HG02981 (cell line): Measurements from ENCODE around the gene LRP4.
A peak's percentile ranks its signal among the peaks of the same experiment; 100 is the strongest.

ENCODE experiments used
- ATAC-seq: cut with Tn5 transposase; IDR thresholded peaks from one replicate; pipeline ENCODE4 v1.9.1; 2021; ENCODE audit warnings: mild to moderate bottlenecking, moderate library complexity; ENCODE audit not compliant: unreplicated experiment

The LRP4 gene

DNA sequence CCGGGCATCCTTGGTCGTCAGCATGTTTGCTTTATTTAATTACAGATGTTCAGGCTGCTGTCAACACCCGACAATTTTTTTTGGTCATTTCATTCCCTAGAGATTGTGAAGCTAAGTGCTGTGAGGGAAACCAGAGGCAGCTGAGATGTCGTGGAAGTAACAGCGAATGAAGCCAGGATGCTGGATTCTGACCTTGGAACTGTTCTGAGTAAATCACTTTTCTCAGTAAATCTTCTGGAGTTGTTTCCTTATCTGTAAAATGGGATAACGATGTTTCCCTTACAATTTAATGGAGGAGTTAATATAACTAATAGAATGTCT is 71.9 kb downstream of the LRP4 start:
- peak; percentile 2 for ATAC-seq

DNA sequence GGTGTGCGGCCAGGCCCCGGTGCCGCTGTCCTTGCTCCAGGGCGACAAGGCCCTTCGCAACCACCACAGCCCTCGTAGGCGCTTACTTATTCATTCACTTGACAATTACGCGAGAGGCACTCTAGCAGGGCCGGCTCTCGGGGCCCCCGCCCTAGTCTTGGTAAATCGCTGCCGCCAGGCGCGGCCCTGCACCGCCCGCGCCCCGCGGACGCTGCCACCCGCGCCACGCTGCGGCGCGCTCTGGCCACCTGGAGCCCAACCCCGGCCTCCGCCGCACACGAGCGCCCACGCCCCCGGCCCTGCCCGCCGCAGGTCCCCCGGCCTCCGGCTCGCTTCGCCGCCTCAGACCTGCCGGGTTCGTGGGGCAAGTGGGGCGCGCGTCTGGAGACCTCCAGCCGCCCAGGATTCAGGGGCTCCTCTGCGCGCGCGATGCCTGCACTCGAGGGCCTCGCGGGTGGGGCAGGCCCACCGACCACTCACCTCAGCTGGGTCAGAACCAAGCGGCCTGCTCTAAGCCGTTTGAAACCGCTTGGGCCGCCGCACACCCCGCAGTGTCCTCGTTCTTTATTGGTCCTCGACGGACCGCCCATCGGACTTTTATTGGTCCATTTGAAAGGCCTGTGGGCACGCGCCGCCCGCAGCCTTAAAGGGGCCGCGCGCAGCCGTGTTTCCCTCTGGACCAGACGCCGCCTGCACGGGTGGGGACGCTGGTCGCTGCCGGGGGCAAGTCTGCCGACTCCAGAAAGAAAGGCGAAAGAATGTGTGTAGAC is 72.4 kb downstream of the LRP4 start, which contains the start of gene CKAP5:
CKAP5 (minus strand) TSS at position 541 of the 770 bp plus-strand sequence. CDS start 25,049 bp downstream, outside the sequence.
- ATAC-seq: peak; percentile 92

DNA sequence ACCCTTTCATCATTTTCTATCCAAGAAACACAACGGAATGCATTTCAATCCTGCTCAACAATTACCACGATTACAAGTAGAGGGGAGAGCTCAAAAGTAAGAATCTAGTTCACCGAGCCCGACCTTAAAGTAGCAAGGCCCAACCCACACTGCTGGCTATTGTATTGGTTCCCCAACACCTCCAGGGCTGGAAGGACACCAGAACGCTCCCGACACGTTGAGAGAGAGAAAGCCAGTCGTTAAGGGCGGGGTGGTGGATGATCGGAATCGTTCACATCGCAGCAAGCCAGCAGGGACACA is 73.0 kb downstream of the LRP4 start:
- no peak for ATAC-seq

DNA sequence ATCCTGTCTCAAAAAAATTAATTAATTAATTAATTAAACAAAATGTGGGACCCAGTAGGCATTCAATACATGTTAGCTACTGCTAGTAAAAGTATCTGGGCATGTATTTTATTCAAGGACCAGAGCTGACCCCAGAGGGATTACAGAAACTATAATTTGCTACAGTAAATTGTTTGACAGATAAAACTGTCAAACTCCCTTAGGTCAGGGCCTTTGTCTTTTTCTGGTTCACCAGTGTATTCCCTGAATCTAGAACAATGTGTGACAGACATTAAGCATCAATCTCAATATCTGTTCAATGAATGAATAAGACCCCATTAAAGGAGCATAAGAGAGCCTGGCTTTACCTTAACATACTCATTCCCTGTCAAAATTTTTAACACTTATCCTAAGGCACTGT is 78.2 kb downstream of the LRP4 start:
- ATAC-seq: no peak

DNA sequence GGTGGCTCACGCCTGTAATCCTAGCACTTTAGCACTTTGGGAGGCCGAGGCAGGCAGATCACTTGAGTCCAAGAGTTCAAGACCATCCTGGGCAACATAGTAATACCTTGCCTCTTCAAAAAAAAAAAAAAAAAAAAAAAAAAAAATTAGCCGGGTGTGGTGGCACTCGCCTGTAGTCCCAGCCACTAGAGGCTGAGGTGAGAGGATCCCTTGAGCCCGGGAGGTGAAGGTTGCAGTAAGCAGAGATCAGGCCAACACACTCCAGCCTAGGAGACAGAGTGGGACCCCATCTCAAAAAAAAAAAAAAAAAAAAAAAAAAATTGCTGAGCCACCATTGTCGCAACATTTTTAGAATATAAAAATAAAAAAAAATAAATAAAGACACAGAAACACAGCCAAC is 79.8 kb downstream of the LRP4 start:
- no peak for ATAC-seq

DNA sequence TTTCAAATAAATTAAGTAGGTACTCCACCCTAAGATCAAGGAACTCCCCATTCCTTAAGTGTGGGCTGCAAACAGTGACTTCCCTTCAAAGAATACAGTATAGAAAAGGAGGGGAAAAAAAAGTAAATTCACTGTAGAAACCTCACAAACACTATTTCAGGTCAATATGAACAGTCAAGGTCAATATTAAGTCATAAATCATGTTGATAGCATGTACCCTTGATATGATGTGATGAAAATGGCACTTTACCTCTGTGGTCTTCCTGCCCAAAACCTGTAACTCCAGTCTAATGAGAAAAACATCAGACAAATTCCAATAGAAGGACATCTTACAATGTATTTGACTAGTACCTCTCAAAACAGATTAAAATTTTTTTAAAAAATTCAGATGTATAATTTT is 80.5 kb downstream of the LRP4 start:
- no peak for ATAC-seq

DNA sequence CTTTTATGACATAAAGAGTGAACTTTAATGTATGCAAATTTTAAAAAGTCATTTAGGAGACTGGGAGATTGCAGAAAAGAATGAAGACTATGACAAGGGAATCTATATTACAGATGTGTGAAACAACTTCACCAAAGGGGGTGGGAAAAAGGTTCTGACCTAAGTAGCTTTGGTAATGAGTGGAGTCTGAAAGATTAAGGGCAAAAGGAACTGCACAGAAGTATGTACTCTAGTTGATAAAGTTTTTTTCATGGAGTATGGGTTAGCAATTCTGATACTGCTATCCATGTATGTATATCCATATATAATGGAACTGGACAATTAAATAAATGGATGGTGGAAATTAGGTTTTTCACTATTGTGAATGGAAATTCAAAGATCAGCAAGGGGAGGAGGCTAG is 81.5 kb downstream of the LRP4 start:
- ATAC-seq: no peak

DNA sequence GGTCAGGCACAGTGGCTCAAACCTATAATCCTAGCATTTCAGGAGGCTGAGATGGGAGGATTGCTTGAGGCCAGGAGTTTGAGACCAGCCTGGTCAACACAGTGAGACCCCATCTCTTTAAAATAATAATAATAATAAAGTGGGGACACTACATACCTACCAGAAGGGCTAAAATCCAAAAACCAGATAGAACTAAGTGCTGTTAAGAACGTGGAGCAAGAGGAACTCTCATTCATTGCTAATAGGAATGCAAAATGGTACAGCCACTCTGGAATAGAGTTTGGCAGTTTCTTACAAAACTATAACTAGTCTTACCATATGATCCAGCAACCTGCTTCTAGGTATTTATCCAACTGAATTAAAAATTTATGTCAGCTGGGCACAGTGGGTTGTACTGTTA is 81.9 kb downstream of the LRP4 start:
- ATAC-seq: no peak

DNA sequence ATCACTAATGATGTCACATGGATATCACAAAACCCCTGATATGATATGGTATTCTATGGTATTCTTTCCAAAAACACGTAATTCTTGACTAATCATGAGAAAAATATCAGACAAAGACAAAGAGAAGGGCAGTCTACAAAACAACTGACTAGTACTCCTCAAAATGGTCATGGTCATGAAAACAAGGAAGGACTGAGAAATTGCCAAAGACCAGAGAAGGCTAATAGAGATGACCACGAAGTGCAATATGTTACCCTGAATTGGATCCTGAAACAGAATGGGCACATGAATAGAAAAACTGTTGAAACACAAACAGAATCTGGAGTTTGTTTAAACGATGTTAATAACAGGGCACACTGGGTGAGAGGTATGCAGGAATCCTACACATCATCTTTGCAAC is 82.5 kb downstream of the LRP4 start:
- no peak for ATAC-seq

DNA sequence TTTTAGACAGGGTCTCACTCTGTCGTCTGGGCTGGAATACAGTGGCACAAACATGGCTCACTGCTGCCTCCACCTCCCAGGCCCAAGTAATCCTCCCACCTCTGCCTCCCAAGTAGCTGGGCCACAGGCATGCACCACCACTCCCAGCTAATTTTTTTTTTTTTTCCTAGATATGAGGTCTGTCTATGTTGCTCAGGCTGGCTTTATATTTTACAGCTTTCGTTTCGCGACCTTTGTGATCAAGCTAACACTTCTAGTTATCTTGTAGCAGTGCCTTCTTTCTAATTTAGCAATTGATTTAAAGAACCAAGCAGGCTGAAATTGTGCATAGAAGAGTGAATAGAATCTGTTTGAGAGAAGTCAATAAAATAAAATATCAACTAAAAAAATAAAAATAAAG is 83.5 kb downstream of the LRP4 start:
- no peak for ATAC-seq

DNA sequence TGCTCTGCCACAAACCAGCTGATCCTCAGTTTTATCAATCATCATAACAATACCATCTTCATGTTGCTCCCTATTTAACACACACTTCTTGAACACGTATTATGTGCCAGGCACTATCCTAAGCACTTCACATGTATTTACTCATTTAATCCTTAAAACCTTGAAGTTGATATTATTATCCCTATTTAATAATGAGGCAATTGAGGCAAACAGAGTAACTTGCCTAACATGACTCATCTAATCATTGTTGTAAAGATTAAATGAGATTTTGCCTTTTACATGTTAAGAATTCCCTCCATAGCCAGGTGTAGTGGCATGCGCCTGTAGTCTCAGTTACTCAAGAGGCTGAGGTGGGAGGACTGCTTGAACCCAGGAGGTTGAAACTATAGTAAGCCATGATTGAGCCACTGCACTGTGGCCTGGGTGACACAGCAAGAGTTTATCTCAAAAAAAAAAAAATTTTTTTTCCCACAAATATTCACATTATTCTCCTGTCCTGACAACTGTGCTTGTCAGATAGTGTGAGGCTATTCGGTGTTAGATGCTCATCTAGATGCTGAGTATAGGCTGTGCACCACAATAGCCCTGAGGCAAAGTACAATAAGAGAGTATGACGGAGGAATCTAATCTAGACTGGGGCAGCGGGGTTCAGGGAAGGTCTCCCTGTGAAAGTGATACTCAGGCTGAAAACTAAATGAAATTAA is 85.7 kb downstream of the LRP4 start:
- no peak for ATAC-seq

DNA sequence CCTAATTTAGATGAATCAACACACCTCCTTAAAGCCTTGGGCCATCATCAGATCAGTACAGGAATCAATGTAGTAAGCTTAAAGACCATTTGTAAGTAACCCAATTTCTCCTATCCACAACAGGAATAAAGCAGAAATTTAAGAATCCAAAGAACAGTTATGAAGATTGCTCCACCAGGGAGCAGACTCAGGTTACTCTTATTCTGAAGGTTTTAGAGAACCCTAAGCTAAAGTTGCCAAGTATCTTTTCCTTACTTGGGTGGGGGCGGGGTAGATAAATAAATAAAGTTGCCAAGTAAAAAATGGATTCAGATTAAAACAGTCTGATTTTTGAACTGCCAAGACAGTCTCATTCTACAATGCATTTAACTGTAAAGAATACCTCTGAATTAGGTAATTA is 90.4 kb downstream of the LRP4 start:
- ATAC-seq: no peak

DNA sequence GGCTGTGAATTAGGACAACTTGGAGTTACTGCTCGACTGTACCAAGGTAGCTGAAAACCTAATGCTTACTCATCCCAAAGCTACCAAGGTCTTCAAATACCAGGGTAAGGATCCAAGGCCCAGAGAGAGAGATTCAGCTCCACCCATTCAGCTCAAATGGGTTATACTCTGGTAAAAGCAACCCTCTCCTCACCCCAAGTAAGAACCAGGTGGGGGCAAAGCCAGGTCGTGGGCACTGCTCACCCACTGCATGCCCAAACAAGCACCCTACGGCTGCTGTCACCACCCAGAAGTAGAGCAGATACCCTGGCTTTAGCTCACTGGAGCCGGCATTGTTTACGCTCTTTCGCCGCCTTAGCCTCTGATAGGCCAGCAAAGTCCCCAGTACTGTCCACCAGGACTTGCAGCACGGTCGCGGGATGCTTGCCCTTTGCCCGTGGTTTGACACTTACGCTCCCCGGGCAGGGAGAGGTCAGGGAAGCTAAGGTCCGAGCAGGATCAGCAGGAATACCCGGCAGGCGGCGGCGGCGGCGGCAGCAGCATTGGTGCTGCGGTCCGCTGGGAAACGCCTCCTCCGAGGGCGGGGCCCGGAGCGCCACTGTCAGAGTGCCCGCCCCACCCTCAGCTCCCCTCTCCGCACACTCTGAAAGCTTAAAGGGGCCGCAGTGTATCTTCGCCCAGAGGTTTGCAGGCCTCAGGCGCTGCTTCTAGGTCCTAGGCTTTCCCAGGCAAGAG is 91.9 kb downstream of the LRP4 start:
- peak; percentile 99 for ATAC-seq

DNA sequence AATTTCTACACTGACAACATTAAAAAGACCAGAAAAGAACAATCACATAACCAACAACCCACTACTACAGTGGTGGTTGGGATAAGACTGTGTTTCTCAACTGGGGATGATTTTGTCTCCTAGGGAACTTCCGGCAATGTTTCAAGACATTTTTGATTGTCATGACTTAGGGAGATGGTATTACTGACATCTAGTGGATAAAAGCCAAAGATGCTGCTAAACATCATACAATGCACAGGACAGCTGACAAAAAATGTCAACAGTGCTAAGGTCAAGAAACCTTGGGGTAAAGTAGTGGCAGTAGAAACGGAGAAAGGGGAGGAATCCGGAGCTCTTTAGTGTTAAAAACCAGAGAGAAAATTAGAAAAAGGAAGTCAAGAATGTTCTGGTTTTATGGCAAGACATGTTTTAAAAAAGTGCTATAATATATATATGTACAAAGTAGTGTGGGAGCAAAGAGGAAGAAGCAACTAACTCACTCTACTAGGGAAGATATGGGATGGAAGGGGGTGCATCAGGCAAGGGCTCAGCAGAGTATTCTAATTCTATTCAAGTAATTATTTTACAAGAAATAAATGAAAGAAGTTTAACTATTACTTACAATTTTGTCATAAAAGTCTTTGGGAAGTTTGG is 109.4 kb downstream of the LRP4 start:
- no peak for ATAC-seq
